ENCODE results near the gene APOBEC3F.

The APOBEC3F gene

DNA sequence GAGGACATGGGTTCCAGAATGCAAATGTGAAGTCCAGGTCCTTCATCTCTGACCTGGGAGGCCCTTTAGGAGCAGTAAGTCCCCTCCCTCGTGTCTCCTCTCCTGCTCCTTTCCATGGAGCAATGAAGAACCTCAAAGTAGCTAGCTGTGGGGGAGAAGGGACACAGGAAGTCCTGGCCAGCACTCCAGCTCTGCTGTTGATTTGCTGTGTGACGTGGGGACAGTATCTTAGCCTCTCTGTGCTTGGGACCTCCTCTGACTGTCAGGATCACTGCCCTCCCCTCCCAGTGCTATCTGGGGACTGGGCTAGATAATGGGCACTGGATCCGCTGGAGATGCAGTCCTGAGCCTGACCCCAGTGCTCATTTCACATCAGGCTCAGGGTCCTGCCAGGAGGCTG lies 55.3 kb downstream of the APOBEC3F start:
- no peak for DNase-seq

DNA sequence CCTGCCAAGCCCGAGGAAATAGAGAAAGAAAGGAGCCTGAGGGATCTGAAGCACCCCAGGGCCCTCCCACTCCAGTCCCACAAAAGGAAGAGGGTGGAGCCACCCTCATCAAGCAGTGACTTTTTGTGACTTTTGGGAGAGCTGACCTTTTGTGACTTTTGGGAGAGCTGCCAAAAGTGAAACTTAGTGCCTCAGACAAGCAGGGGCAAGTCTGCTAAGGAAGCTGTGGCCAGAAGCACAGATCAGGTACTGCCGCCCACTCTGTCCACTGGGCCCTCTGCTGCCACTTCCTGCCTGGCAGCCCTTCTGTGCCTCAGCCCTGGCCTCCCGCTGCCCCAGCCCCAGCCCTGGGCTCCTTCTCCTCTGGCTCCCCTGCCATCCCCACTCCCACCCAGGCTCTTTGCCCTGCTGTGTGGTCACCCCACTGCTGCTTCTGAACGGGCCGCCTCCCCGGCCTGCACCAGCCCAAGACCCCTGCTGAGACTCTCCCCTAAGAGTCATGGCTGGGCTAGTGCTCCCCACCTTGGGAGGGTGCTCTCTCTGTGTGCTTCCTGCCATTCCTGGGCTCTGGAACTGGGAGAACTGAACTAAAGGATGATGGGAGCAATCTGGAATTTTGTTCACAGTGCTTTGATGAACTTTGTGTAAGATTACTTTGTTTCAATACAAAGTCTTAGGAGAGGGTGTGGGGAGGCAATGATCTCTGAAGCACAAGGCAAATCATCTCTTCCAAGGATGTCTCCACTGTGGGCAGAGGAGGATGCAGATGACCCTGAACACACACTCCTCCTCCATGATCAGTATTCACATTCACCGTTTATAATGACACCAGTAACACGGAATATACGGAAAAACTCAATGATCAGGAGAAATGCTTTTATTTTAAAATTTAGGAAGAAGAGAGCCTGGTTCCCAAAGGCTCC lies 56.7 kb downstream of the APOBEC3F start, which contains the start of gene APOBEC3H:
APOBEC3H (plus strand) TSS at position 147 of the 923 bp plus-strand sequence. CDS start 3,035 bp downstream, outside the sequence.
- no peak for DNase-seq

DNA sequence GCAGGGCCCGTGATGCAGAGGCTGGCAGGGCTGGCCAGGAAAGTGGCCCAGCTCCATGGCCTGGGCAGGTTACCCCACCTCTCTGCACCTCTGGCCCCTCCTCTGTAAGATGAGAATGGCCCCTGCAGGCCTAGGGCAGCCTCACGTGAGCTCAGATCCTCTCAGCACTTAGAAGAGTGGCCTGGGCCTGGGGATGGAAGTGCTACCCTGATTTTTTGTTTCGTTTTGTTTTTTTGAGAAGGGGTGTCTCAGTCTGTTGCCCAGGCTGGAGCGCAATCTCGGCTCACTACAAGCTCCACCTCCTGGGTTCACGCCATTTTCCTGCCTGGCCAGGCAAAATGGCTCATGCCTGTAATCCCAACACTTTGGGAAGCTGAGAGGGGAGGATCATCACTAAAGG lies 57.4 kb downstream of the APOBEC3F start:
- no peak for DNase-seq

DNA sequence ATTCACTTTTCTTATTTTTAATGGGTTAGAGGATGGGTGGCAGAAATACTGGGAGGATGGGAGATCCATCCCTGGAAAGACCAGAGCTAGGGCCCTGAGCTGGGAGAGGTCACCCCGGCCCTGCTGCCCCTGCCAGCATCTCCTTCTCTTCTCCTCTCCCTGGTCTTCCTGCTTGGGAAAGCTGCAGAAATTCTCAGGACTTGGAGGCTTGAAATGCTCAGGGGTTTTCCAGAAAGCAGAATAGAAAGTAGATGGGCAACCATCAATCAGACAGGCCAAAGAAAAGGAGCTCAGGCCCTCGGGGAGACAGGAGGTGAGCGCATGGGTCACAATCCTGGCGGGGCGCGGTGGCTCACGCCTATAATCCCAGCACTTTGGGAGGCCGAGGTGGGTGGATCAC lies 57.9 kb downstream of the APOBEC3F start:
- DNase-seq = no peak

DNA sequence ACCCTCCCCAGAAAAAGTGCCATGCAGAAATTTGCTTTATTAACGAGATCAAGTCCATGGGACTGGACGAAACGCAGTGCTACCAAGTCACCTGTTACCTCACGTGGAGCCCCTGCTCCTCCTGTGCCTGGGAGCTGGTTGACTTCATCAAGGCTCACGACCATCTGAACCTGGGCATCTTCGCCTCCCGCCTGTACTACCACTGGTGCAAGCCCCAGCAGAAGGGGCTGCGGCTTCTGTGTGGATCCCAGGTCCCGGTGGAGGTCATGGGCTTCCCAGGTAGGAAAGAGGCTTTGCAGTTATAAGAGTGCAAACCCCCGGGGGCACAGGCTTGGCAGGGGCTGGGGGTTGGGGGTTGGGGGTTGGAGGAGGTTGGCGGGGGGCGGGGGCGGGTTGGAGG lies 60.6 kb downstream of the APOBEC3F start:
- DNase-seq = no peak

DNA sequence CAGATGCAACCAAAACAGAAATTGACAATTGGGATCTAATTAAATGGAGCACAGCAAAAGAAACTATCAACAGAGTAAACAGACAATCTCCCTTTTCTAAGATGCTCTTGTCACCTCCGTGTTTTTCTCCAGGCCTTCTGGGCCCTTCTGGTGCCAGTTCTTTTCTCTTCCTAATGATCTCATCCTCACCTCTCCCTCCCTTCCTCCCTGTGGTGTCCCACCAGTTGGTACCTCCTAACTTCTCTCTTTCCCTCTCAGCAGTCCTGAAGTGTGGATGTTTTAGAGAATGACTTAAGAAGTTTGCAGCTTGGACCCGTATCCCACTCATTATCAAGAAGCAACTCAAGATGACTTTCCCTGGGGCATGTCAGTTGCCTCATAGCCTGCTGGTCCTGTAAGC lies 62.8 kb downstream of the APOBEC3F start:
- DNase-seq = no peak
